Measurements from ENCODE around the gene TBL3.

Gene TBL3

GRCh38 chr16:1964506-1965395, 7.1 kb upstream of the TBL3 start, which contains the start of gene RPS2:
Gene RPS2 (minus strand): TSS chr16:1964826. CDS start chr16:1964625, 201 bp downstream.
- peak; percentile 99 for DNase-seq (ENCODE audit: low spot score)

- no peak for DNase-seq (ENCODE audit: low spot score)
Measured at GRCh38 chr16:1965396-1966001, 6.4 kb upstream of the TBL3 start.

GRCh38 chr16:1966460-1966859, 5.4 kb upstream of the TBL3 start, which contains the start of gene RNF151:
Gene RNF151 (plus strand): TSS chr16:1966856. CDS start chr16:1966882, 26 bp downstream.
- DNase-seq (ENCODE audit: low spot score), result no peak

GRCh38 chr16:1968146-1968953, 3.5 kb upstream of the TBL3 start:
- no peak for DNase-seq (ENCODE audit: low spot score)

- DNase-seq (ENCODE audit: low spot score), result no peak
Measured at GRCh38 chr16:1972490-1972877, 631 bp downstream of the TBL3 start.

GRCh38 chr16:1973461-1974156, 1.8 kb downstream of the TBL3 start:
- no peak for DNase-seq (ENCODE audit: low spot score)

- DNase-seq (ENCODE audit: low spot score), result no peak
Measured at GRCh38 chr16:1974157-1975070, 2.6 kb downstream of the TBL3 start.

- no peak for DNase-seq (ENCODE audit: low spot score)
Measured at GRCh38 chr16:1975432-1976215, 3.8 kb downstream of the TBL3 start.

GRCh38 chr16:1976216-1976520, 4.3 kb downstream of the TBL3 start:
- DNase-seq (ENCODE audit: low spot score), result no peak

- DNase-seq (ENCODE audit: low spot score), result no peak
Measured at GRCh38 chr16:1976951-1977874, 5.4 kb downstream of the TBL3 start.

GRCh38 chr16:1977875-1978268, 6.0 kb downstream of the TBL3 start:
- DNase-seq (ENCODE audit: low spot score), result no peak

GRCh38 chr16:1978476-1979120, 6.7 kb downstream of the TBL3 start:
- DNase-seq (ENCODE audit: low spot score), result no peak

- DNase-seq (ENCODE audit: low spot score), result peak; percentile 60
Measured at GRCh38 chr16:1979271-1980029, 7.6 kb downstream of the TBL3 start.

- DNase-seq (ENCODE audit: low spot score), result no peak
Measured at GRCh38 chr16:1980030-1980769, 8.3 kb downstream of the TBL3 start.

GRCh38 chr16:1980770-1981087, 8.9 kb downstream of the TBL3 start:
- no peak for DNase-seq (ENCODE audit: low spot score)

- no peak for DNase-seq (ENCODE audit: low spot score)
Measured at GRCh38 chr16:1981398-1981836, 9.6 kb downstream of the TBL3 start, which contains the start of gene NOXO1. Gene NOXO1 (minus strand): TSS chr16:1981469. CDS start chr16:1981179, 290 bp downstream.

- DNase-seq (ENCODE audit: low spot score), result no peak
Measured at GRCh38 chr16:1982013-1982433, 10.2 kb downstream of the TBL3 start.
